IMR-90 (cell line): ENCODE measurements around the gene PITPNC1. TPM values are rescaled to one million over a fixed set of nuclear protein-coding genes. Genes with fewer than 3 reads are reported as not detected.

Source experiments
- ATAC-seq: fragments of 200-7000 bp; cut with Tn5 transposase; 2 replicates; pipeline ENCODE4 v1.9.1; 2020; ENCODE audit warnings: low read depth, mild to moderate bottlenecking, moderate library complexity
- BruUV-seq: library from RNA; stranded (reverse); fragments of 400-500 nt; replicated peaks from 2 replicates; lab custom pipeline; 2021; lab: Mats Ljungman, UMichigan
- CTCF ChIA-PET: fragments of 300-600 bp; formaldehyde crosslinking; extraction: SDS; loops from one replicate; lab custom pipeline; 2021; ENCODE audit warnings: antibody characterized with exemption; lab: Yijun Ruan, JAX
- POLR2A ChIA-PET: fragments of 300-600 bp; sonication (Branson Sonifier 250); formaldehyde crosslinking; loops from one replicate; lab custom pipeline; 2022; ENCODE audit warnings: antibody characterized with exemption; ENCODE audit not compliant: unreplicated experiment; lab: Charles Lee
- DNase-seq: peaks from one replicate; pipeline ENCODE4 v3.0.0; 2013
- H2AFZ ChIP-seq: replicated peaks from 2 replicates; pipeline ENCODE3; 2013; ENCODE audit warnings: low read length, mild to moderate bottlenecking; ENCODE audit not compliant: poor library complexity
- H2AK5ac ChIP-seq: 2 replicates; pipeline ENCODE4 v1.6.1; 2013; ENCODE audit warnings: low read depth, low read length, inconsistent platforms
- H2AK9ac ChIP-seq: replicated peaks from 2 replicates; pipeline ENCODE3; 2013; ENCODE audit warnings: mild to moderate bottlenecking, low read depth, low read length, moderate library complexity; ENCODE audit not compliant: poor library complexity
- H2BK120ac ChIP-seq: 2 replicates; pipeline ENCODE4 v1.6.1; 2013; ENCODE audit warnings: low read depth, low read length, inconsistent platforms
- H2BK15ac ChIP-seq: 3 replicates; pipeline ENCODE4 v1.6.1; 2013; ENCODE audit warnings: low read depth, low read length, inconsistent platforms
- H2BK20ac ChIP-seq: 2 replicates; pipeline ENCODE4 v1.6.1; 2013; ENCODE audit warnings: low read depth, mild to moderate bottlenecking, inconsistent platforms, low read length, moderate library complexity
- H2BK5ac ChIP-seq: 2 replicates; pipeline ENCODE4 v1.6.1; 2013; ENCODE audit warnings: mild to moderate bottlenecking, low read depth, low read length, inconsistent platforms; ENCODE audit not compliant: poor library complexity, severe bottlenecking
- H3K14ac ChIP-seq: replicated peaks from 2 replicates; pipeline ENCODE4 v1.6.1; 2013; ENCODE audit warnings: low read depth, low read length, inconsistent platforms
- H3K18ac ChIP-seq: 2 replicates; pipeline ENCODE4 v1.6.1; 2013; ENCODE audit warnings: low read depth, low read length, control low read depth
- H3K23ac ChIP-seq: 2 replicates; pipeline ENCODE4 v1.6.1; 2013; ENCODE audit warnings: low read depth, low read length, inconsistent platforms
- H3K27ac ChIP-seq: 2 replicates; pipeline ENCODE4 v1.5.1; 2013; ENCODE audit warnings: mild to moderate bottlenecking, control low read depth, low read length; ENCODE audit not compliant: insufficient read depth
- H3K27me3 ChIP-seq: 2 replicates; pipeline ENCODE4 v1.6.1; 2013; ENCODE audit warnings: low read length; ENCODE audit not compliant: control insufficient read depth, insufficient read depth
- H3K36me3 ChIP-seq: 2 replicates; pipeline ENCODE4 v1.6.1; 2013; ENCODE audit warnings: low read length, mixed read lengths; ENCODE audit not compliant: control insufficient read depth, insufficient read depth
- H3K4ac ChIP-seq: 2 replicates; pipeline ENCODE4 v1.6.1; 2013; ENCODE audit warnings: low read depth, low read length, inconsistent platforms
- H3K4me1 ChIP-seq: 2 replicates; pipeline ENCODE4 v1.6.1; 2013; ENCODE audit warnings: low read length, mixed read lengths; ENCODE audit not compliant: control insufficient read depth, insufficient read depth
- H3K4me2 ChIP-seq: 2 replicates; pipeline ENCODE4 v1.6.1; 2013; ENCODE audit warnings: low read depth, mild to moderate bottlenecking, control low read depth, low read length, moderate library complexity
- H3K4me3 ChIP-seq: 2 replicates; pipeline ENCODE4 v1.5.1; 2013; ENCODE audit warnings: low read depth, mild to moderate bottlenecking, control low read depth, low read length, moderate library complexity; ENCODE audit not compliant: insufficient read depth
- H3K56ac ChIP-seq: 2 replicates; pipeline ENCODE4 v1.6.1; 2013; ENCODE audit warnings: low read length, inconsistent platforms; ENCODE audit not compliant: insufficient read depth; ENCODE audit errors: extremely low read depth
- H3K79me1 ChIP-seq, 2 experiments: 2 replicates each; pipeline ENCODE4 v1.6.1; 2013; ENCODE audit warnings: low read length in 2 of 2, inconsistent platforms in 1 of 2, low read depth in 1 of 2
- H3K9ac ChIP-seq: 2 replicates; pipeline ENCODE4 v1.6.1; 2013; ENCODE audit warnings: low read depth, low read length, control low read depth
- H3K9me1 ChIP-seq: 2 replicates; pipeline ENCODE4 v1.6.1; 2013; ENCODE audit warnings: low read length, inconsistent platforms; ENCODE audit not compliant: insufficient read depth
- H3K9me3 ChIP-seq: 2 replicates; pipeline ENCODE4 v1.6.1; 2013; ENCODE audit warnings: low read length; ENCODE audit not compliant: control insufficient read depth, insufficient read depth
- H4K20me1 ChIP-seq: 2 replicates; pipeline ENCODE4 v1.6.1; 2013; ENCODE audit warnings: low read length, inconsistent platforms; ENCODE audit not compliant: insufficient read depth
- H4K5ac ChIP-seq: 2 replicates; pipeline ENCODE4 v1.6.1; 2013; ENCODE audit warnings: mild to moderate bottlenecking, low read depth, low read length, control low read depth
- H4K8ac ChIP-seq, 2 experiments: 2 replicates each; pipeline ENCODE4 v1.6.1; 2013; ENCODE audit warnings: low read depth in 2 of 2, low read length in 2 of 2, control low read depth in 1 of 2, inconsistent platforms in 1 of 2
- H4K91ac ChIP-seq: 2 replicates; pipeline ENCODE4 v1.6.1; 2013; ENCODE audit warnings: low read depth, low read length, inconsistent platforms; ENCODE audit not compliant: insufficient read depth
- BHLHE40 ChIP-seq: fragments of 150-350 bp; IDR thresholded peaks from 2 replicates; pipeline ENCODE4 v1.6.1; 2016; ENCODE audit warnings: mild to moderate bottlenecking, low read depth, low read length
- CEBPB ChIP-seq: IDR thresholded peaks from 2 replicates; pipeline ENCODE4 v1.6.1; 2012; ENCODE audit warnings: low read depth, low read length, improper control_type of control experiment
- CHD1 ChIP-seq: IDR thresholded peaks from 2 replicates; pipeline ENCODE4 v1.6.1; 2012; ENCODE audit warnings: low read depth, low read length, improper control_type of control experiment
- MAFK ChIP-seq: IDR thresholded peaks from 2 replicates; pipeline ENCODE4 v1.6.1; 2012; ENCODE audit warnings: low read depth, low read length, improper control_type of control experiment
- MAZ ChIP-seq: IDR thresholded peaks from 2 replicates; pipeline ENCODE4 v1.6.1; 2012; ENCODE audit warnings: low read depth, mild to moderate bottlenecking, low read length, improper control_type of control experiment, moderate library complexity, borderline replicate concordance
- MXI1 ChIP-seq: IDR thresholded peaks from 2 replicates; pipeline ENCODE4 v1.6.1; 2012; ENCODE audit warnings: low read depth, mild to moderate bottlenecking, low read length, moderate library complexity, borderline replicate concordance
- NFE2L2 ChIP-seq: fragments of 150-350 bp; IDR thresholded peaks from 2 replicates; pipeline ENCODE4 v1.6.1; 2016; ENCODE audit warnings: low read depth, mild to moderate bottlenecking, low read length
- POLR2A ChIP-seq: IDR thresholded peaks from 2 replicates; pipeline ENCODE4 v1.6.1; 2012; ENCODE audit warnings: mild to moderate bottlenecking, low read depth, low read length
- SMC3 ChIP-seq: fragments of 150-350 bp; IDR thresholded peaks from 2 replicates; pipeline ENCODE4 v1.6.1; 2016; ENCODE audit warnings: low read depth, mild to moderate bottlenecking, antibody characterized with exemption, low read length, moderate library complexity
- WGBS, 2 experiments: methylation state at CpG; one replicate each; pipeline versions ENCODE4 v1.1.5 to v1.1.7; 2013; ENCODE audit warnings: missing lambda C conversion rate in 2 of 2; ENCODE audit not compliant: insufficient read length in 1 of 2; ENCODE audit errors: extremely low coverage in 2 of 2; 5-methylcytosine and 5-hydroxymethylcytosine counted together
- dilution Hi-C: fragments of 300-500 bp; cut with HindIII; formaldehyde crosslinking; loops from one replicate; pipeline ENCODE4 v1.14.3; 2018; ENCODE audit warnings: low sequenced_read_pairs; ENCODE audit not compliant: unreplicated experiment
- in situ Hi-C: fragments of 300-500 bp; cut with MboI; formaldehyde crosslinking; loops from 3 replicates; pipeline ENCODE4 v1.14.3; 2019; ENCODE audit warnings: low sequenced_read_pairs, inconsistent platforms, mixed read lengths
- intact Hi-C: fragments of 100-400 bp; cut with micrococcal nuclease; formaldehyde crosslinking; loops from 2 replicates; pipeline ENCODE4 v1.10.0; 2022
- polyA plus RNA-seq, 3 experiments: library from polyadenylated mRNA; depleted of rRNA; stranded (reverse); fragments of >200 nt; gene quantifications; 2 replicates each; pipeline ENCODE4 v1.2.3, GENCODE V29; 2012; ENCODE audit warnings: low replicate concordance in 1 of 3
- total RNA-seq: library from RNA; depleted of rRNA; stranded (reverse); fragments of >200 nt; gene quantifications from 2 replicates; pipeline ENCODE4 v1.2.3, GENCODE V29; 2012
- TF ChIP-seq, protein P1 (sequence below): fragments of 150-350 bp; IDR thresholded peaks from 2 replicates; pipeline ENCODE4 v1.6.1; 2017; ENCODE audit warnings: mild to moderate bottlenecking, antibody characterized with exemption, low read length, low read depth
- TF ChIP-seq, protein P2 (sequence below): fragments of 150-350 bp; IDR thresholded peaks from 2 replicates; pipeline ENCODE4 v1.6.1; 2016; ENCODE audit warnings: low read depth, mild to moderate bottlenecking, low read length, moderate library complexity, borderline replicate concordance

Gene PITPNC1
- total and polyA plus RNA-seq, 2 of the 4 experiments (the other 2 are of a cell fraction): 4.1 TPM

DNA sequence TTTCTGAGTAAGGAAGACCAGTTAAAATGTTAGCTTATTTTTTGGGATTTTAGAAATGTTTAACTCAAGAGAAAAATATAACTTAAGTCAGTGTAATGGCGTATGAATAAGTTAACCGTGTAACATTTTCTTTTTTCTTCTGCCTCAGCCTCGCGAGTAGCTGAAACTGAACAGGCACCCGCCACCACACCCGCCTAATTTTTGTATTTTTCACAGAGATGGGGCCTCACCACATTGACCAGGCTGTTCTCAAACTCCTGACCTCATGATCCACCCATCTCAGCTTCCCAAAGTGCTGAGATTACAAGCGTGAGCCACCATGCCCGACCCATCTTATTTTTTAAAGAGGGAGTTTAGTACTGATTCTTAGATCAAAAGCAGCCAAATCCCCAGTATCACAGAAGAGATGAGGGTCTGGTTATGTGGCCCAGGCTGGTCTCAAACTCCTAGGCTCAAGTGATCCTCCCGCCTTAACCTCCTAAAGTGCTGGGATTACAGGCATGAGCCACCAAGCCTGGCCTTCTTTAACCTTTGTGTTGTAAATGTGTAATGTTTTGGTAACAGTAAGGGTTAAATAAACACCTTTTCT, 16.8 kb downstream of the PITPNC1 start:
- Histone ChIP-seq H3K4me3 (no peak overlapping the region), H3K27me3 (no peaks in the 10 kb centered on the region), H3K79me1 (peaks cover 24 to 29% of the 10 kb centered on the region in 2 experiments), H2BK20ac (no peak overlapping the region), H2AK5ac (no peak overlapping the region), H3K36me3 (no peaks in the 10 kb centered on the region), H2AFZ (no peak overlapping the region), H3K27ac (no peak overlapping the region), H3K9ac (no peak overlapping the region), H2BK120ac (no peak overlapping the region), H3K23ac (no peak overlapping the region), H4K5ac (no peak overlapping the region), H3K4me2 (no peak overlapping the region), H4K20me1 (peaks cover 10% of the 10 kb centered on the region; the same call in 1 of the 2 replicates), H3K18ac (no peak overlapping the region), H3K56ac (no peak overlapping the region), H2BK15ac (no peak overlapping the region), H3K14ac (no peak overlapping the region), H3K9me3 (no peaks in the 10 kb centered on the region), H2BK5ac (no peak overlapping the region), H3K9me1 (peaks cover 8% of the 10 kb centered on the region), H3K4me1 (peaks cover 7% of the 10 kb centered on the region), H4K91ac (no peak overlapping the region), H3K4ac (no peak overlapping the region), H4K8ac (no peak overlapping the region), H2AK9ac (no peak overlapping the region)
- TF ChIP-seq POLR2A (no peak), CHD1 (no peak), SMC3 (no peak), NFE2L2 (no peak), MAFK (no peak), BHLHE40 (no peak), MXI1 (no peak), MAZ (no peak), CEBPB (no peak)
- TF ChIP-seq, protein P1, sequence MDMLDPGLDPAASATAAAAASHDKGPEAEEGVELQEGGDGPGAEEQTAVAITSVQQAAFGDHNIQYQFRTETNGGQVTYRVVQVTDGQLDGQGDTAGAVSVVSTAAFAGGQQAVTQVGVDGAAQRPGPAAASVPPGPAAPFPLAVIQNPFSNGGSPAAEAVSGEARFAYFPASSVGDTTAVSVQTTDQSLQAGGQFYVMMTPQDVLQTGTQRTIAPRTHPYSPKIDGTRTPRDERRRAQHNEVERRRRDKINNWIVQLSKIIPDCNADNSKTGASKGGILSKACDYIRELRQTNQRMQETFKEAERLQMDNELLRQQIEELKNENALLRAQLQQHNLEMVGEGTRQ: no peak
- TF ChIP-seq, protein P2, sequence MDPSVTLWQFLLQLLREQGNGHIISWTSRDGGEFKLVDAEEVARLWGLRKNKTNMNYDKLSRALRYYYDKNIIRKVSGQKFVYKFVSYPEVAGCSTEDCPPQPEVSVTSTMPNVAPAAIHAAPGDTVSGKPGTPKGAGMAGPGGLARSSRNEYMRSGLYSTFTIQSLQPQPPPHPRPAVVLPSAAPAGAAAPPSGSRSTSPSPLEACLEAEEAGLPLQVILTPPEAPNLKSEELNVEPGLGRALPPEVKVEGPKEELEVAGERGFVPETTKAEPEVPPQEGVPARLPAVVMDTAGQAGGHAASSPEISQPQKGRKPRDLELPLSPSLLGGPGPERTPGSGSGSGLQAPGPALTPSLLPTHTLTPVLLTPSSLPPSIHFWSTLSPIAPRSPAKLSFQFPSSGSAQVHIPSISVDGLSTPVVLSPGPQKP: no peak
- no TSS peak for BruUV-seq
- intact Hi-C loops: no loop called here
- DNase-seq (no peak), ATAC-seq (no peak)
- in situ Hi-C loops: no loop called here
- 92% methylated on average over 2 of the region's 9 CpGs; no CpG with 5 or more reads in 1 of the 2 experiments for WGBS, 2 experiments
- dilution Hi-C loops: no loop called here
- ChIA-PET CTCF (no interaction called here), POLR2A (no interaction called here)
